Suprapubic skin (tissue), 3 donors: ENCODE data around the gene ADGRG7.

Source experiments
- POLR2A ChIP-seq, 2 donors: fragments of 450-650 bp; IDR thresholded peaks; one replicate each; pipeline ENCODE4 v1.6.1; 2017; ENCODE audit warnings: antibody characterized with exemption in 2 of 2, mild to moderate bottlenecking in 2 of 2, moderate library complexity in 2 of 2
- TF ChIP-seq, protein P1 (sequence below), 2 donors: fragments of 200-600 bp in 1 of 2; fragments of 450-650 bp in 1 of 2; sonication (generic) in 1 of 2; IDR thresholded peaks; one replicate each; pipeline ENCODE4 v1.5.1; 2016 to 2019; ENCODE audit warnings: antibody characterized with exemption in 2 of 2, mild to moderate bottlenecking in 1 of 2, moderate library complexity in 1 of 2

- TF ChIP-seq, protein P1, sequence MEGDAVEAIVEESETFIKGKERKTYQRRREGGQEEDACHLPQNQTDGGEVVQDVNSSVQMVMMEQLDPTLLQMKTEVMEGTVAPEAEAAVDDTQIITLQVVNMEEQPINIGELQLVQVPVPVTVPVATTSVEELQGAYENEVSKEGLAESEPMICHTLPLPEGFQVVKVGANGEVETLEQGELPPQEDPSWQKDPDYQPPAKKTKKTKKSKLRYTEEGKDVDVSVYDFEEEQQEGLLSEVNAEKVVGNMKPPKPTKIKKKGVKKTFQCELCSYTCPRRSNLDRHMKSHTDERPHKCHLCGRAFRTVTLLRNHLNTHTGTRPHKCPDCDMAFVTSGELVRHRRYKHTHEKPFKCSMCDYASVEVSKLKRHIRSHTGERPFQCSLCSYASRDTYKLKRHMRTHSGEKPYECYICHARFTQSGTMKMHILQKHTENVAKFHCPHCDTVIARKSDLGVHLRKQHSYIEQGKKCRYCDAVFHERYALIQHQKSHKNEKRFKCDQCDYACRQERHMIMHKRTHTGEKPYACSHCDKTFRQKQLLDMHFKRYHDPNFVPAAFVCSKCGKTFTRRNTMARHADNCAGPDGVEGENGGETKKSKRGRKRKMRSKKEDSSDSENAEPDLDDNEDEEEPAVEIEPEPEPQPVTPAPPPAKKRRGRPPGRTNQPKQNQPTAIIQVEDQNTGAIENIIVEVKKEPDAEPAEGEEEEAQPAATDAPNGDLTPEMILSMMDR (IDR thresholded peaks at IDR 0.05), result no peak
- peak; percentile 31 to 81 for TF ChIP-seq POLR2A (IDR thresholded peaks at IDR 0.05)
Measured at GRCh38 chr3:100708989-100709841, 99.8 kb downstream of the ADGRG7 start, which contains the start of gene TFG.
